22Rv1 (cell line): ENCODE results near the gene CC2D2A.

Experiments
- H3K27ac ChIP-seq: fragments of 450-650 bp; 2 replicates; pipeline ENCODE4 v1.5.1; 2017
- CTCF ChIP-seq: fragments of 450-650 bp; IDR thresholded peaks from 2 replicates; pipeline ENCODE4 v1.5.1; 2017; ENCODE audit warnings: mild to moderate bottlenecking
- ZFX ChIP-seq: fragments of 450-650 bp; IDR thresholded peaks from 2 replicates; pipeline ENCODE4 v1.6.1; 2017; ENCODE audit warnings: antibody characterized with exemption, borderline replicate concordance

CC2D2A gene

GRCh38 chr4:15466596-15466995 lies 3.1 kb upstream of the CC2D2A start:
- TF ChIP-seq ZFX (no peak), CTCF (no peak)
- H3K27ac ChIP-seq: no peak overlapping the region

- TF ChIP-seq CTCF (no peak), ZFX (no peak)
- no peak overlapping the region for H3K27ac ChIP-seq
These were observed 420 bp downstream of the CC2D2A start for GRCh38 chr4:15470128-15470475.

GRCh38 chr4:15476396-15476795 lies 6.7 kb downstream of the CC2D2A start:
- TF ChIP-seq ZFX (no peak), CTCF (no peak)
- no peak overlapping the region for H3K27ac ChIP-seq

GRCh38 chr4:15478724-15479088 lies 9.0 kb downstream of the CC2D2A start:
- no peak overlapping the region for H3K27ac ChIP-seq
- TF ChIP-seq ZFX: no peak
- TF ChIP-seq CTCF: no peak

GRCh38 chr4:15479089-15479912 lies 9.6 kb downstream of the CC2D2A start:
- H3K27ac ChIP-seq: no peak overlapping the region
- TF ChIP-seq ZFX (no peak), CTCF (peak; percentile 63)

- TF ChIP-seq ZFX: no peak
- TF ChIP-seq CTCF: no peak
- no peak overlapping the region for H3K27ac ChIP-seq
These were observed 10.2 kb downstream of the CC2D2A start for GRCh38 chr4:15479913-15480185.

- no peak overlapping the region for H3K27ac ChIP-seq
- TF ChIP-seq ZFX (no peak), CTCF (no peak)
These were observed 12.5 kb downstream of the CC2D2A start for GRCh38 chr4:15481961-15482745.
